ENCODE data around the gene FGF5. TPM values are rescaled to one million over a fixed set of nuclear protein-coding genes. Genes with fewer than 3 reads are reported as not detected.

FGF5 gene
- total RNA-seq, 1 donor from 2014 or later = not detected

- Histone ChIP-seq H3K9ac (no peak overlapping the region), H3K27ac (no peak overlapping the region)
- TF ChIP-seq EZH2 (IDR thresholded peaks at IDR 0.05) (no peak), EZH2phosphoT487 (IDR thresholded peaks at IDR 0.05) (no peak)
Observed at GRCh38 chr4:80252953-80253352, 13.5 kb upstream of the FGF5 start.

GRCh38 chr4:80253510-80253909 is 13.0 kb upstream of the FGF5 start:
- H3K27me3 Mint-ChIP-seq (ENCODE audit: insufficient read depth, low read depth) = peaks cover 2% of the 10 kb centered on the region
- no peaks in the 10 kb centered on the region for H3F3A ChIP-seq (ENCODE audit: low read depth)

More at GRCh38 chr4:80252953-80253352, 13.5 kb upstream of the FGF5 start:
- Histone ChIP-seq H3K9me3 (ENCODE audit: low read depth) (no peaks in the 10 kb centered on the region), H3K79me2 (ENCODE audit: low read depth) (no peaks in the 10 kb centered on the region), H3K4me2 (no peak overlapping the region), H3F3A (ENCODE audit: low read depth) (no peaks in the 10 kb centered on the region), H3K27me3 (peaks cover 46% of the 10 kb centered on the region), H2AFZ (replicated peaks) (no peak overlapping the region), H4K20me1 (ENCODE audit: low read depth) (no peaks in the 10 kb centered on the region), H3K4me3 (no peak overlapping the region), H3K36me3 (no peaks in the 10 kb centered on the region), H3K4me1 (no peaks in the 10 kb centered on the region)
- no peaks in the 10 kb centered on the region for H3K4me1 Mint-ChIP-seq
- peaks cover 2% of the 10 kb centered on the region for H3K27me3 Mint-ChIP-seq (ENCODE audit: insufficient read depth, low read depth)
- no peaks in the 10 kb centered on the region for H3K36me3 Mint-ChIP-seq
- no peak overlapping the region for H3K27ac Mint-ChIP-seq
- H3K9me3 Mint-ChIP-seq = no peaks in the 10 kb centered on the region
- no peak for DNase-seq (ENCODE audit: low spot score)
- H3K4me3 Mint-ChIP-seq = no peak overlapping the region

GRCh38 chr4:80254114-80254513 is 12.3 kb upstream of the FGF5 start:
- no peaks in the 10 kb centered on the region for H3K36me3 ChIP-seq
- H3K79me2 ChIP-seq (ENCODE audit: low read depth) = no peaks in the 10 kb centered on the region
- peaks cover 58% of the 10 kb centered on the region for H3K27me3 ChIP-seq
- H3K36me3 Mint-ChIP-seq = no peaks in the 10 kb centered on the region
- DNase-seq (ENCODE audit: low spot score) = no peak
- H3K4me1 Mint-ChIP-seq = no peaks in the 10 kb centered on the region
- H3K4me1 ChIP-seq = peaks cover 4% of the 10 kb centered on the region
- no peaks in the 10 kb centered on the region for H3K9me3 Mint-ChIP-seq
- no peak overlapping the region for H3K27ac ChIP-seq
- H2AFZ ChIP-seq (replicated peaks) = no peak overlapping the region
- H3F3A ChIP-seq (ENCODE audit: low read depth) = no peaks in the 10 kb centered on the region
- H3K27me3 Mint-ChIP-seq (ENCODE audit: insufficient read depth, low read depth) = peaks cover 2% of the 10 kb centered on the region
- no peaks in the 10 kb centered on the region for H4K20me1 ChIP-seq (ENCODE audit: low read depth)
- no peak overlapping the region for H3K4me3 Mint-ChIP-seq
- H3K4me3 ChIP-seq = no peak overlapping the region
- H3K27ac Mint-ChIP-seq = no peak overlapping the region
- H3K4me2 ChIP-seq = no peak overlapping the region
- no peaks in the 10 kb centered on the region for H3K9me3 ChIP-seq (ENCODE audit: low read depth)
- H3K9ac ChIP-seq = no peak overlapping the region
- TF ChIP-seq EZH2 (IDR thresholded peaks at IDR 0.05) = no peak
- TF ChIP-seq EZH2phosphoT487 (IDR thresholded peaks at IDR 0.05) = no peak
- no peak for TF ChIP-seq CTCF (IDR thresholded peaks at IDR 0.05)

More at GRCh38 chr4:80253510-80253909, 13.0 kb upstream of the FGF5 start:
- no peak overlapping the region for H3K27ac ChIP-seq
- H3K9me3 ChIP-seq (ENCODE audit: low read depth) = no peaks in the 10 kb centered on the region
- H3K4me1 Mint-ChIP-seq = no peaks in the 10 kb centered on the region
- H3K36me3 Mint-ChIP-seq = no peaks in the 10 kb centered on the region
- no peaks in the 10 kb centered on the region for H4K20me1 ChIP-seq (ENCODE audit: low read depth)
- no peak overlapping the region for H3K4me3 Mint-ChIP-seq
- no peak overlapping the region for H3K4me3 ChIP-seq
- no peaks in the 10 kb centered on the region for H3K79me2 ChIP-seq (ENCODE audit: low read depth)
- H3K9me3 Mint-ChIP-seq = no peaks in the 10 kb centered on the region
- H3K36me3 ChIP-seq = no peaks in the 10 kb centered on the region
- TF ChIP-seq EZH2 (IDR thresholded peaks at IDR 0.05) (no peak), CTCF (IDR thresholded peaks at IDR 0.05) (no peak), EZH2phosphoT487 (IDR thresholded peaks at IDR 0.05) (no peak)
- no peak for DNase-seq (ENCODE audit: low spot score)
- no peak overlapping the region for H3K4me2 ChIP-seq
- no peak overlapping the region for H3K9ac ChIP-seq
- no peaks in the 10 kb centered on the region for H3K4me1 ChIP-seq
- peaks cover 52% of the 10 kb centered on the region for H3K27me3 ChIP-seq
- H3K27ac Mint-ChIP-seq = no peak overlapping the region
- no peak overlapping the region for H2AFZ ChIP-seq (replicated peaks)

GRCh38 chr4:80255329-80256095 is 11.0 kb upstream of the FGF5 start:
- H3K9me3 Mint-ChIP-seq = no peaks in the 10 kb centered on the region
- Histone ChIP-seq H3K4me2 (no peak overlapping the region), H4K20me1 (ENCODE audit: low read depth) (no peaks in the 10 kb centered on the region), H3K9ac (no peak overlapping the region), H3K36me3 (no peaks in the 10 kb centered on the region), H3K4me1 (peaks cover 8% of the 10 kb centered on the region), H3K79me2 (ENCODE audit: low read depth) (no peaks in the 10 kb centered on the region), H3K9me3 (ENCODE audit: low read depth) (no peaks in the 10 kb centered on the region), H3F3A (ENCODE audit: low read depth) (no peaks in the 10 kb centered on the region), H3K27me3 (peaks cover 72% of the 10 kb centered on the region), H2AFZ (replicated peaks) (no peak overlapping the region), H3K4me3 (no peak overlapping the region), H3K27ac (no peak overlapping the region)
- peaks cover under 1% of the 10 kb centered on the region for H3K27me3 Mint-ChIP-seq (ENCODE audit: insufficient read depth, low read depth)
- no peaks in the 10 kb centered on the region for H3K4me1 Mint-ChIP-seq
- no peak overlapping the region for H3K4me3 Mint-ChIP-seq
- no peak overlapping the region for H3K27ac Mint-ChIP-seq
- no peak for DNase-seq (ENCODE audit: low spot score)
- TF ChIP-seq CTCF (IDR thresholded peaks at IDR 0.05) (no peak), EZH2phosphoT487 (IDR thresholded peaks at IDR 0.05) (no peak), EZH2 (IDR thresholded peaks at IDR 0.05) (no peak)
- H3K36me3 Mint-ChIP-seq = no peaks in the 10 kb centered on the region

Data from neural progenitor cell (in vitro differentiated cells).